GM20000 (cell line): Measurements from ENCODE around the gene FBP2.

Source experiments
- DNase-seq: peaks from one replicate; pipeline ENCODE4 v3.0.0; 2012; ENCODE audit warnings: low spot score
- TF ChIP-seq, protein P1 (sequence below): IDR thresholded peaks from 2 replicates; pipeline ENCODE4 v1.5.1; 2012; ENCODE audit warnings: mild to moderate bottlenecking, control low read depth; ENCODE audit errors: extremely low read depth, missing control alignments

FBP2 gene

DNA sequence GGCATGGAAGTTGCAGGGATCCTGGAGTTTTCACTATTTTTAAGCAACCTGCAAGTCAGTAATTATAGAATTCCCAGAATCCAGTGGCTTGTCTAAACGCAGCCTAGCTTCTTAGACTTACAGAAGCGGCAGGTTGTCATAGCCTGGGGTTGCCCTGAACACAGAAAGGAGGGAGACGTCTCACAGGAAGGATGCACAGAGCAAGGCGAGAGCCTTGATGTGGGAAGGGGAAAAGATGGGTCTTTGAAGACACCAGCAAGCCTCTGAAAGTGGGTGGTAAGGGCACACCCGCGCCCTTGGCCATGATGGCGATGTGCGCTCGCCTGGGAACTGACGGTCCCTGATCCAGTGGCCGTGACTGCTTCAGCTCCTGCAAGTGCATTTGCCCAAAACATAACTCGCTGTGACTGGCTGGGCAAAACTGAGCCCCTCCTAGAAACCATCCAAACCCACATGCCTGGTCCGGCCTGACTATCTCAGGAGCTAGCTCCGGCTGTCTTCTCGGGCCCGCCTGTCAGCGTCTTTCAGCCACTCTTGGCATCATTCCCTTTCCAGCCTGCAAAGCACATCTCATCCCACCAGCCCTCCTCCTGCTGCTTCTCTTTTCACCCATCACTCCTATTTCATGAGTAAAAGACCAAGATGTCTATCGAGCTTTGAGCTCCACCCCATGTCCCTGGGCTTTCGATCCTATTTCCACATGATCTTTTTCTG is 28.6 kb upstream of the FBP2 start:
- DNase-seq: no peak
- TF ChIP-seq, protein P1, sequence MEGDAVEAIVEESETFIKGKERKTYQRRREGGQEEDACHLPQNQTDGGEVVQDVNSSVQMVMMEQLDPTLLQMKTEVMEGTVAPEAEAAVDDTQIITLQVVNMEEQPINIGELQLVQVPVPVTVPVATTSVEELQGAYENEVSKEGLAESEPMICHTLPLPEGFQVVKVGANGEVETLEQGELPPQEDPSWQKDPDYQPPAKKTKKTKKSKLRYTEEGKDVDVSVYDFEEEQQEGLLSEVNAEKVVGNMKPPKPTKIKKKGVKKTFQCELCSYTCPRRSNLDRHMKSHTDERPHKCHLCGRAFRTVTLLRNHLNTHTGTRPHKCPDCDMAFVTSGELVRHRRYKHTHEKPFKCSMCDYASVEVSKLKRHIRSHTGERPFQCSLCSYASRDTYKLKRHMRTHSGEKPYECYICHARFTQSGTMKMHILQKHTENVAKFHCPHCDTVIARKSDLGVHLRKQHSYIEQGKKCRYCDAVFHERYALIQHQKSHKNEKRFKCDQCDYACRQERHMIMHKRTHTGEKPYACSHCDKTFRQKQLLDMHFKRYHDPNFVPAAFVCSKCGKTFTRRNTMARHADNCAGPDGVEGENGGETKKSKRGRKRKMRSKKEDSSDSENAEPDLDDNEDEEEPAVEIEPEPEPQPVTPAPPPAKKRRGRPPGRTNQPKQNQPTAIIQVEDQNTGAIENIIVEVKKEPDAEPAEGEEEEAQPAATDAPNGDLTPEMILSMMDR: no peak

DNA sequence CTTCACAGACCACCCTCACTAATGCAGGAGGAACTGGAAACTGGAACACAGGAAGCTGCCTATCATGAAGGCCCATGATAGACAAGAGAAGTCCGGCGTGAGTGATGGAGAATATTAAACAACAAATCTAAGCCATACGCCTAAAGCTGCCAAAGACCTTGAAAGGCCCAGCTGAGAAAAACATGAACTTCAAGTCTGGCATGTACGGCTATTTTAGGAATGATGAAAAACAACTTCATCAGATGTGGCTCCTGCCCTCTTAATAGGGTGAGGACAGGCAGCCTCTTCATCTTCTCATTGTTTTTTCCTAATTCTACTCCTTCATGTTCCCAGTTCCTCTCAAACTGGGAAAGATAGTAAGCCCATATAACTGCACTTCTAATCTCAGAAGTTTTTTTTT is 25.4 kb upstream of the FBP2 start:
- TF ChIP-seq, protein P1: no peak
- DNase-seq: no peak

DNA sequence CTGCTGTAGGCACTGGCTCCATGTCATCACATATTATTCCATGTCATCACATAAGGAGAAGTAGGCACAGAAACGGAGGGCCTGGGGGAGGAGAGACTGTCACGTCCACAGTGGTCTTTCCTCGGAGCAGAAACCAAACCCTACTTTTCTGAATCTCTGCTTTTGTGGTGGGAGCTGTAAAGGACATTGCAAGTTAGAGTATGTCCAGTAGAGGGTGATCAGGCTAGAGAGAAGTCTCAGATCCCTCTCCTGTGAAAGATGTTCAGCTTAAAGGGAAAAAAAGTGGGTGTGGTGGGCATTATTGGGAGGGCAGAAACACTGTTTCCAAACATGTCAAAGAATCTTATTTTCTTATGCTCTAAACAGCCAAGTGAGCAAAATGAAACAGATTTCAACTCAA is 19.4 kb upstream of the FBP2 start:
- DNase-seq: no peak
- TF ChIP-seq, protein P1: no peak

DNA sequence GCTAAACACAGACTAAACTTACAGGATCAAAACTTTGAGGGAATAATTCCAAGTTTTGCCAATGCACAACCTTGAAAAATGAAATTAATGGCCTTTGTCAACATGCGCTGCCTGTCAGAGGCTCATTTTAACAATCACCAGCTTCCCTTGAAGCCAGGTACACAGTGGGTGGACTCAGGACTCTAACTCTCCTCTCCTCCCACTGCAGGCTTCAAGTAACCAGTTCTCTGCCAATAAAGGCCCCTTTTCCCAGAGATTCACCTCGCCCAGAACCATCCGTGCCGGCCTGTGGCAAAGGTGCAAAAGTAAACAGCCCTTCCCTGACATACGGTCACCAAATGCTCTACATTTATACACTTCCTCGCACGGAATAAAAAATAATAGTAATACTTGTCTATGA is 18.4 kb upstream of the FBP2 start:
- no peak for DNase-seq
- TF ChIP-seq, protein P1: no peak

DNA sequence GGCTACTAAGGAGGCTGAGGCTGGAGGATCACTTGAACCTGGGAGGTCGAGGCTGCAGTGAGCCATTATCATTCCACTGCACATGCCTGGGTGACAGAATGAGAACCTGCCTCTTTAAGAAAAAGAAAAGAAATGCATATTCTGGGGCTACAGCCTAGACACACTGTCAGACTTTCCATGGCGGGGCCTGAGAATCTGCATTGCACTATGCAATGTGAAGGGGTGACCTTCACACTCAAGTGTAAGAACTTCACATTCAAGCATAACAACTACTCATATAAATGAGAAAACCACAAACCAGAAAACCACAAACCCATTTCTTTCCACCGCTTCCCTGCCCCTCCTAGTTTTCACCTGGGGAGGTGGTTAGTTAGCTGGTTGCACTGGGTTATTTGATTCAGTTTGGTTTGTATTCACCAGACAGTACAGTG is 18.0 kb upstream of the FBP2 start:
- TF ChIP-seq, protein P1: no peak

DNA sequence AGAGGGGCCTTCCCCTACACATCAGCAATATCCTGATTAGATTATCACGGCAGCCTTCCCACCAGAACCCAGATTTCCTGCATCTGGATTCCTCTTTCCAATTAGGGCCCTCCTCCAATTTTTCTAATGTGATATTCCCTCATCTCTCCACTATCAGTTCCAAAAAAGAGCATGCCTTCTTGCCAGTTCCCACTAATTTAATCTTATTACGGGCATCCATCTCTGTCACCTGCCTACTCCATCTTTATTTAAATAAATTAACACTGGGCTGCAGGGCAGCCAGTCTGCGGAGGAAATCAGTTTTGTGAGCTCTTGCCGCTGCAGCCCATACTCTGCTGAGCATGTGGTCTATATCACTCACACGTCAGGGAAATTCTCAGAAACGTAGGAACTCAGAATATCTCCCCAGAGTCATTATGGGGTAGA is 16.6 kb upstream of the FBP2 start:
- DNase-seq: no peak
- TF ChIP-seq, protein P1: no peak

More for the DNA sequence above, 18.0 kb upstream of the FBP2 start:
- DNase-seq: no peak

DNA sequence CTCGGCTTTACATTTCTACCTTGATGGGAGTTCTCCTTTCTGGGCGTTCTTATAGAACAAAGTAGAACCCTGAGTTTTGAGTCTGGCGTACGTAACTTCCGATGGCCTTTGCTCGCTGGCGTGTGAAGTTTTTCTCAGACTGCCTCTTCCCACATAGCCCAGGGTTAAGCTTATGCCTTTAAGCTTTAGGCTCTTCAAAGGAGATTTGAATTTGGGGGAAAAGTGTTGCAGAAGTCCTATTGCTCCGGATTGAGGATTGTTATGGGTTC is 13.7 kb upstream of the FBP2 start:
- DNase-seq: no peak
- TF ChIP-seq, protein P1: no peak
